22Rv1 (cell line): ENCODE data around the gene APBA2.

Source experiments
- CTCF ChIP-seq: fragments of 450-650 bp; IDR thresholded peaks from 2 replicates; pipeline ENCODE4 v1.5.1; 2017; ENCODE audit warnings: mild to moderate bottlenecking
- ZFX ChIP-seq: fragments of 450-650 bp; IDR thresholded peaks from 2 replicates; pipeline ENCODE4 v1.6.1; 2017; ENCODE audit warnings: antibody characterized with exemption, borderline replicate concordance

- no peak for TF ChIP-seq CTCF
- TF ChIP-seq ZFX = no peak
Measured at GRCh38 chr15:28981351-28981720, 95.6 kb downstream of the APBA2 start.
